Endothelial cell of umbilical vein (primary cell): Measurements from ENCODE around the gene SRSF11. TPM values are rescaled to one million over a fixed set of nuclear protein-coding genes. Genes with fewer than 3 reads are reported as not detected.

Source experiments
- BruUV-seq: library from RNA; stranded (reverse); fragments of 400-500 nt; replicated peaks from 2 replicates; lab custom pipeline; 2021; lab: Mats Ljungman, UMichigan
- CTCF ChIA-PET: fragments of 300-600, 350-600 bp; sonication (Branson Sonifier 250); formaldehyde crosslinking; loops from one replicate; lab custom pipeline; 2021; ENCODE audit warnings: antibody characterized with exemption, inconsistent platforms; lab: Charles Lee
- POLR2A ChIA-PET: fragments of 300-600, 350-600 bp; sonication (Branson Sonifier 250); formaldehyde crosslinking; loops from one replicate; lab custom pipeline; 2021; ENCODE audit warnings: antibody characterized with exemption, inconsistent platforms; lab: Charles Lee
- DNase-seq: peaks from one replicate; pipeline ENCODE4 v3.0.0-alpha.2; 2011; ENCODE audit warnings: low read depth, low spot score
- FAIRE-seq: peaks from 2 replicates; lab custom pipeline; 2011; peaks lifted over from hg19 to GRCh38; lab: Jason Lieb, UNC
- H2AFZ ChIP-seq: 2 replicates; pipeline ENCODE4 v1.6.0; 2012; ENCODE audit warnings: low read depth, low read length, control low read depth, inconsistent platforms
- H3K27ac ChIP-seq: 2 replicates; pipeline ENCODE4 v1.5.1; 2011; ENCODE audit warnings: low read depth, mild to moderate bottlenecking, control low read depth, low read length, moderate library complexity; ENCODE audit not compliant: insufficient read depth
- H3K27me3 ChIP-seq, 2 experiments: 2 replicates each; pipeline versions ENCODE4 v1.6.0 to v1.6.1; 2011; ENCODE audit warnings: low read length in 2 of 2, mixed read lengths in 1 of 2; ENCODE audit not compliant: control insufficient read depth in 2 of 2, insufficient read depth in 2 of 2
- H3K36me3 ChIP-seq, 2 experiments: 2 replicates in 1 of 2; 3 replicates in 1 of 2; pipeline ENCODE4 v1.5.1; 2011; ENCODE audit warnings: low read length in 2 of 2, mild to moderate bottlenecking in 1 of 2, moderate library complexity in 1 of 2; ENCODE audit not compliant: control insufficient read depth in 2 of 2, insufficient read depth in 2 of 2; ENCODE audit errors: extremely low read depth in 1 of 2
- H3K4me1 ChIP-seq: 3 replicates; pipeline ENCODE4 v1.5.1; 2011; ENCODE audit warnings: mild to moderate bottlenecking, low read length; ENCODE audit not compliant: control insufficient read depth, insufficient read depth; ENCODE audit errors: extremely low read depth
- H3K4me2 ChIP-seq: 2 replicates; pipeline ENCODE4 v1.6.1; 2011; ENCODE audit warnings: low read length, control low read depth, mixed read lengths; ENCODE audit not compliant: insufficient read depth
- H3K4me3 ChIP-seq, 3 experiments: fragments of 200-600 bp in 1 of 3; sonication (generic), shearing (Covaris generic) in 1 of 3; replicated peaks in 1 of 3; 2 replicates each; pipeline ENCODE4 v1.5.1; 2011 to 2016; ENCODE audit warnings: control low read depth in 3 of 3, low read length in 3 of 3, mild to moderate bottlenecking in 2 of 3, inconsistent platforms in 1 of 3, low read depth in 1 of 3, moderate library complexity in 1 of 3; ENCODE audit not compliant: insufficient read depth in 1 of 3
- H3K79me2 ChIP-seq: 2 replicates; pipeline ENCODE4 v1.6.0; 2012; ENCODE audit warnings: low read length, inconsistent platforms; ENCODE audit not compliant: control insufficient read depth, insufficient read depth
- H3K9ac ChIP-seq: replicated peaks from 2 replicates; pipeline ENCODE3; 2011; ENCODE audit warnings: low read length, control low read depth; ENCODE audit not compliant: insufficient read depth; ENCODE audit errors: extremely low read depth
- H3K9me1 ChIP-seq: replicated peaks from 3 replicates; pipeline ENCODE4 v1.6.0; 2011; ENCODE audit warnings: mild to moderate bottlenecking, low read length; ENCODE audit not compliant: control insufficient read depth, insufficient read depth; ENCODE audit errors: extremely low read depth
- H3K9me3 ChIP-seq: replicated peaks from 2 replicates; pipeline ENCODE4 v1.5.1; 2012; ENCODE audit warnings: low read length, inconsistent platforms; ENCODE audit not compliant: control insufficient read depth, insufficient read depth
- H4K20me1 ChIP-seq: replicated peaks from 2 replicates; pipeline ENCODE3; 2011; ENCODE audit warnings: mild to moderate bottlenecking, low read length; ENCODE audit not compliant: control insufficient read depth, insufficient read depth; ENCODE audit errors: extremely low read depth
- EZH2 ChIP-seq: IDR thresholded peaks from 2 replicates; pipeline ENCODE4 v1.6.1; 2012; ENCODE audit warnings: borderline replicate concordance, low read depth, mild to moderate bottlenecking, moderate library complexity, low read length, inconsistent platforms; ENCODE audit not compliant: severe bottlenecking
- FOS ChIP-seq: IDR thresholded peaks from 2 replicates; pipeline ENCODE4 v1.6.1; 2011; ENCODE audit warnings: mild to moderate bottlenecking, low read length, moderate library complexity, borderline replicate concordance; ENCODE audit not compliant: insufficient read depth
- GATA2 ChIP-seq: IDR thresholded peaks from 2 replicates; pipeline ENCODE4 v1.7.0; 2011; ENCODE audit warnings: low read depth, mild to moderate bottlenecking, moderate library complexity, mixed read lengths, low read length; ENCODE audit not compliant: insufficient read length, insufficient read depth
- JUN ChIP-seq: IDR thresholded peaks from 2 replicates; pipeline ENCODE4 v1.6.1; 2011; ENCODE audit warnings: borderline replicate concordance, low read depth; ENCODE audit not compliant: insufficient read length, insufficient read depth
- MAX ChIP-seq: IDR thresholded peaks from 2 replicates; pipeline ENCODE4 v1.6.1; 2011; ENCODE audit not compliant: insufficient read depth, insufficient read length
- MYC ChIP-seq: IDR thresholded peaks from one replicate; pipeline ENCODE4 v1.6.1; 2011; ENCODE audit warnings: mild to moderate bottlenecking, low read depth, low read length
- POLR2A ChIP-seq: IDR thresholded peaks from 2 replicates; pipeline ENCODE4 v1.6.1; 2012; ENCODE audit warnings: low read depth, mild to moderate bottlenecking, control low read depth, low read length
- POLR2AphosphoS5 ChIP-seq: IDR thresholded peaks from 2 replicates; pipeline ENCODE4 v1.6.1; 2012; ENCODE audit warnings: low read depth, mild to moderate bottlenecking, control low read depth, low read length, moderate library complexity; ENCODE audit not compliant: insufficient read depth
- dilution Hi-C: fragments of 300-500 bp; cut with MboI; formaldehyde crosslinking; loops from one replicate; pipeline ENCODE4 v1.15.0; 2019; ENCODE audit warnings: low sequenced_read_pairs; ENCODE audit not compliant: extremely low pct_ligation_motif_present
- intact Hi-C: fragments of 100-400 bp; cut with micrococcal nuclease; formaldehyde crosslinking; loops from one replicate; pipeline ENCODE4 v1.10.0; 2022
- polyA plus RNA-seq, 4 experiments: library from polyadenylated mRNA; depleted of rRNA in 3 of 4; stranded (reverse) in 3 of 4; unstranded in 1 of 4; fragments of >200 nt; gene quantifications; 2 replicates each; pipeline versions ENCODE4 v1.2.1 to v1.2.3, GENCODE V29; 2011 to 2012; ENCODE audit warnings: missing spikeins in 1 of 4
- total RNA-seq: library from RNA; stranded (reverse); gene quantifications from 2 replicates; pipeline ENCODE4 v1.2.3, GENCODE V29; 2021
- TF ChIP-seq, protein P1 (sequence below), 2 donors: IDR thresholded peaks; 1 replicate in 1 of 2; 2 replicates in 1 of 2; pipeline ENCODE4 v1.5.1; 2011; ENCODE audit warnings: low read length in 2 of 2, mild to moderate bottlenecking in 2 of 2, moderate library complexity in 2 of 2, control low read depth in 1 of 2, inconsistent platforms in 1 of 2, low read depth in 1 of 2; ENCODE audit not compliant: insufficient read depth in 1 of 2; ENCODE audit errors: extremely low read depth in 1 of 2

Gene SRSF11
- total and polyA plus RNA-seq, 2 donors (not counting 3 experiments of a cell fraction or from before 2014, with no cell fraction given): 177 to 241 TPM

- Histone ChIP-seq H3K4me2 (no peak overlapping the region), H3K79me2 (peaks cover 4% of the 10 kb centered on the region), H2AFZ (no peak overlapping the region), H4K20me1 (no peaks in the 10 kb centered on the region), H3K9ac (no peak overlapping the region), H3K9me3 (no peaks in the 10 kb centered on the region), H3K27ac (no peak overlapping the region), H3K4me3 (no peak overlapping the region), H3K36me3 (peaks cover 0 to 2% of the 10 kb centered on the region in 2 experiments), H3K4me1 (peaks cover 11% of the 10 kb centered on the region), H3K27me3 (no peaks in the 10 kb centered on the region), H3K9me1 (no peaks in the 10 kb centered on the region)
- POLR2A ChIA-PET: no interaction called here
- intact Hi-C loops (no loop called here), dilution Hi-C loops (no loop called here)
- no peak for FAIRE-seq
- no peak for DNase-seq
- CTCF ChIA-PET: no interaction called here
- TF ChIP-seq GATA2: no peak
- TF ChIP-seq, protein P1, sequence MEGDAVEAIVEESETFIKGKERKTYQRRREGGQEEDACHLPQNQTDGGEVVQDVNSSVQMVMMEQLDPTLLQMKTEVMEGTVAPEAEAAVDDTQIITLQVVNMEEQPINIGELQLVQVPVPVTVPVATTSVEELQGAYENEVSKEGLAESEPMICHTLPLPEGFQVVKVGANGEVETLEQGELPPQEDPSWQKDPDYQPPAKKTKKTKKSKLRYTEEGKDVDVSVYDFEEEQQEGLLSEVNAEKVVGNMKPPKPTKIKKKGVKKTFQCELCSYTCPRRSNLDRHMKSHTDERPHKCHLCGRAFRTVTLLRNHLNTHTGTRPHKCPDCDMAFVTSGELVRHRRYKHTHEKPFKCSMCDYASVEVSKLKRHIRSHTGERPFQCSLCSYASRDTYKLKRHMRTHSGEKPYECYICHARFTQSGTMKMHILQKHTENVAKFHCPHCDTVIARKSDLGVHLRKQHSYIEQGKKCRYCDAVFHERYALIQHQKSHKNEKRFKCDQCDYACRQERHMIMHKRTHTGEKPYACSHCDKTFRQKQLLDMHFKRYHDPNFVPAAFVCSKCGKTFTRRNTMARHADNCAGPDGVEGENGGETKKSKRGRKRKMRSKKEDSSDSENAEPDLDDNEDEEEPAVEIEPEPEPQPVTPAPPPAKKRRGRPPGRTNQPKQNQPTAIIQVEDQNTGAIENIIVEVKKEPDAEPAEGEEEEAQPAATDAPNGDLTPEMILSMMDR (IDR thresholded peaks at IDR 0.05; ENCODE audit: extremely low read depth in 1 of 2, insufficient read depth in 1 of 2, low read depth in 1 of 2, low read length in 2 of 2): no peak
- TF ChIP-seq POLR2A: no peak
- TF ChIP-seq JUN: no peak
- no peak for TF ChIP-seq MYC
- TF ChIP-seq FOS: no peak
- no peak for TF ChIP-seq POLR2AphosphoS5
- no peak for TF ChIP-seq EZH2
- TF ChIP-seq MAX: no peak
- BruUV-seq: no TSS peak
Observed at GRCh38 chr1:70288166-70288565, 67.0 kb downstream of the SRSF11 start.
